HK-2 (cell line): Measurements from ENCODE around the gene IFITM2.
"Not testable (repeated sequence)": the region's sequence is repeated elsewhere in the genome, so short reads cannot be mapped to it uniquely, and the experiment has no call there.

Experiments used
- DNase-seq: peaks from one replicate; pipeline ENCODE4 v3.0.0-alpha.2; 2018; ENCODE audit not compliant: unreplicated experiment

The IFITM2 gene

GRCh38 chr11:308740-309665, 1.4 kb downstream of the IFITM2 start:
- DNase-seq, result not testable (repeated sequence)

GRCh38 chr11:309979-310572, 2.5 kb downstream of the IFITM2 start:
- DNase-seq, result not testable (repeated sequence)

GRCh38 chr11:311013-311748, 3.6 kb downstream of the IFITM2 start:
- DNase-seq, result not testable (repeated sequence)

GRCh38 chr11:312092-312816, 4.6 kb downstream of the IFITM2 start:
- DNase-seq, result no peak

- DNase-seq, result no peak
Observed at GRCh38 chr11:313304-313786, 5.7 kb downstream of the IFITM2 start.

- no peak for DNase-seq
Observed at GRCh38 chr11:313787-314553, 6.4 kb downstream of the IFITM2 start, which contains the start of gene IFITM1. IFITM1 (plus strand) TSS chr11:314040; CDS start chr11:314171, 131 bp downstream.

GRCh38 chr11:314554-314875, 6.9 kb downstream of the IFITM2 start:
- not testable (repeated sequence) for DNase-seq

- no peak for DNase-seq
Observed at GRCh38 chr11:315051-315481, 7.5 kb downstream of the IFITM2 start.

GRCh38 chr11:315516-315994, 7.9 kb downstream of the IFITM2 start:
- no peak for DNase-seq

GRCh38 chr11:316031-316701, 8.6 kb downstream of the IFITM2 start:
- DNase-seq, result no peak

GRCh38 chr11:316891-317301, 9.3 kb downstream of the IFITM2 start:
- no peak for DNase-seq

GRCh38 chr11:317668-318404, 10.2 kb downstream of the IFITM2 start:
- not testable (repeated sequence) for DNase-seq

GRCh38 chr11:318405-319120, 10.9 kb downstream of the IFITM2 start:
- not testable (repeated sequence) for DNase-seq

- not testable (repeated sequence) for DNase-seq
Observed at GRCh38 chr11:319121-319887, 11.7 kb downstream of the IFITM2 start.

GRCh38 chr11:319888-320273, 12.3 kb downstream of the IFITM2 start:
- DNase-seq, result not testable (repeated sequence)

GRCh38 chr11:324156-324555, 16.5 kb downstream of the IFITM2 start:
- DNase-seq, result no peak

- not testable (repeated sequence) for DNase-seq
Observed at GRCh38 chr11:324593-325517, 17.2 kb downstream of the IFITM2 start.
